ENCODE data around the gene SGCD.

SGCD gene

GRCh38 chr5:156532921-156533320 is 206.0 kb downstream of the SGCD start:
- Histone ChIP-seq H3K4me3 (ENCODE audit: severe bottlenecking) (no peak overlapping the region), H3K36me3 (ENCODE audit: low read depth) (no peaks in the 10 kb centered on the region), H3K4me1 (ENCODE audit: insufficient read depth, poor library complexity, severe bottlenecking) (no peaks in the 10 kb centered on the region), H3K27ac (ENCODE audit: poor library complexity, severe bottlenecking) (no peak overlapping the region), H3K27me3 (ENCODE audit: insufficient read depth, poor library complexity, severe bottlenecking) (no peaks in the 10 kb centered on the region), H3K9me3 (ENCODE audit: severe bottlenecking) (no peaks in the 10 kb centered on the region)
- ATAC-seq (ENCODE audit: low read depth) = no peak
- DNase-seq (ENCODE audit: low spot score) = no peak
- no peak for TF ChIP-seq CTCF (IDR thresholded peaks at IDR 0.05; ENCODE audit: poor library complexity, severe bottlenecking)

DNA sequence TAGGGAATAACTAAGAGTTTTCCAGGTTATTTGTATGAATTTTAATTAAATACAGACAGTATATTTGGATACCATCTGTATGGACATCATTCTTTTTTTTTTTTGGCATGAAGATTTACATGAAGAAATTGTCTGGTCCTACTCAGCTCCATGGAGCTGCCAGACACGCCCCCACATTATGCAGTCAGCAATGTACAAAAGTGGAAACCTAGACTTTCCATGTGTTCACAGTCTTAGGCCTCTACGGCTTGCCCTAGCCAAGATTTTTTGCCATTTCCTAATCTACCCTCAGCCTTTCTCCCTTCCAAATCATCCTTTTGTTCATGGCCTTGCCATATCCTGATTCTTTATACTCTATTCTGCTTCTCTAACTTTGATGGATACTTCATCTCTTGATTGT is 207.1 kb downstream of the SGCD start:
- no peaks in the 10 kb centered on the region for H3K9me3 ChIP-seq (ENCODE audit: severe bottlenecking)
- no peaks in the 10 kb centered on the region for H3K36me3 ChIP-seq (ENCODE audit: low read depth)
- no peak for DNase-seq (ENCODE audit: low spot score)
- no peak overlapping the region for H3K27ac ChIP-seq (ENCODE audit: poor library complexity, severe bottlenecking)
- H3K4me3 ChIP-seq (ENCODE audit: severe bottlenecking) = no peak overlapping the region
- H3K27me3 ChIP-seq (ENCODE audit: insufficient read depth, poor library complexity, severe bottlenecking) = no peaks in the 10 kb centered on the region
- H3K4me1 ChIP-seq (ENCODE audit: insufficient read depth, poor library complexity, severe bottlenecking) = no peaks in the 10 kb centered on the region
- no peak for ATAC-seq (ENCODE audit: low read depth)
- no peak for TF ChIP-seq CTCF (IDR thresholded peaks at IDR 0.05; ENCODE audit: poor library complexity, severe bottlenecking)

GRCh38 chr5:156534906-156535485 is 208.0 kb downstream of the SGCD start:
- TF ChIP-seq CTCF (IDR thresholded peaks at IDR 0.05; ENCODE audit: poor library complexity, severe bottlenecking) = no peak
- Histone ChIP-seq H3K4me1 (ENCODE audit: insufficient read depth, poor library complexity, severe bottlenecking) (no peaks in the 10 kb centered on the region), H3K36me3 (ENCODE audit: low read depth) (no peaks in the 10 kb centered on the region), H3K9me3 (ENCODE audit: severe bottlenecking) (no peaks in the 10 kb centered on the region), H3K27ac (ENCODE audit: poor library complexity, severe bottlenecking) (no peak overlapping the region), H3K4me3 (ENCODE audit: severe bottlenecking) (no peak overlapping the region), H3K27me3 (ENCODE audit: insufficient read depth, poor library complexity, severe bottlenecking) (no peaks in the 10 kb centered on the region)
- ATAC-seq (ENCODE audit: low read depth) (no peak), DNase-seq (ENCODE audit: low spot score) (no peak)

GRCh38 chr5:156540491-156540890 is 213.5 kb downstream of the SGCD start:
- no peak for DNase-seq (ENCODE audit: low spot score)
- H3K4me1 ChIP-seq (ENCODE audit: insufficient read depth, poor library complexity, severe bottlenecking) = no peaks in the 10 kb centered on the region
- H3K4me3 ChIP-seq (ENCODE audit: severe bottlenecking) = no peak overlapping the region
- H3K27ac ChIP-seq (ENCODE audit: poor library complexity, severe bottlenecking) = no peak overlapping the region
- H3K9me3 ChIP-seq (ENCODE audit: severe bottlenecking) = no peaks in the 10 kb centered on the region
- no peaks in the 10 kb centered on the region for H3K27me3 ChIP-seq (ENCODE audit: insufficient read depth, poor library complexity, severe bottlenecking)
- no peaks in the 10 kb centered on the region for H3K36me3 ChIP-seq (ENCODE audit: low read depth)
- ATAC-seq (ENCODE audit: low read depth) = no peak
- no peak for TF ChIP-seq CTCF (IDR thresholded peaks at IDR 0.05; ENCODE audit: poor library complexity, severe bottlenecking)

GRCh38 chr5:156541582-156541981 is 214.6 kb downstream of the SGCD start:
- ATAC-seq (ENCODE audit: low read depth) (no peak), DNase-seq (ENCODE audit: low spot score) (no peak)
- no peak overlapping the region for H3K27ac ChIP-seq (ENCODE audit: poor library complexity, severe bottlenecking)
- H3K4me1 ChIP-seq (ENCODE audit: insufficient read depth, poor library complexity, severe bottlenecking) = no peaks in the 10 kb centered on the region
- H3K27me3 ChIP-seq (ENCODE audit: insufficient read depth, poor library complexity, severe bottlenecking) = no peaks in the 10 kb centered on the region
- H3K9me3 ChIP-seq (ENCODE audit: severe bottlenecking) = no peaks in the 10 kb centered on the region
- H3K36me3 ChIP-seq (ENCODE audit: low read depth) = no peaks in the 10 kb centered on the region
- H3K4me3 ChIP-seq (ENCODE audit: severe bottlenecking) = no peak overlapping the region
- TF ChIP-seq CTCF (IDR thresholded peaks at IDR 0.05; ENCODE audit: poor library complexity, severe bottlenecking) = no peak
